SK-N-SH treated with all-trans-retinoic acid at 6 μM for 48 hours (cell line): ENCODE data around the gene ARID5B.

Source experiments
- ATAC-seq: fragments of 200-7000 bp; cut with Tn5 transposase; 3 replicates; pipeline ENCODE4 v1.9.1; 2020; ENCODE audit warnings: mild to moderate bottlenecking, moderate library complexity
- ARNTL ChIP-seq: fragments of 450-650 bp; formaldehyde crosslinking; IDR thresholded peaks from 2 replicates; pipeline ENCODE4 v1.5.0; 2020; ENCODE audit warnings: low read depth, mild to moderate bottlenecking, moderate library complexity, borderline replicate concordance
- BACH2 ChIP-seq: fragments of 250-450 bp; sonication (Bioruptor Pico); IDR thresholded peaks from 2 replicates; pipeline ENCODE4 v1.9.0; 2021; ENCODE audit warnings: mild to moderate bottlenecking, borderline replicate concordance
- CREB5 ChIP-seq: fragments of 250-450 bp; sonication (Bioruptor Pico); IDR thresholded peaks from 2 replicates; pipeline ENCODE4 v1.5.1; 2020; ENCODE audit warnings: low read depth, mild to moderate bottlenecking, moderate library complexity
- CSDC2 ChIP-seq: fragments of 250-450 bp; sonication (Bioruptor Pico); IDR thresholded peaks from 2 replicates; pipeline ENCODE4 v1.5.0; 2020; ENCODE audit warnings: mild to moderate bottlenecking, moderate library complexity
- ESRRG ChIP-seq: fragments of 250-450 bp; sonication (Bioruptor Pico); IDR thresholded peaks from 2 replicates; pipeline ENCODE4 v1.6.1; 2021; ENCODE audit warnings: mild to moderate bottlenecking
- GLIS3 ChIP-seq: fragments of 250-450 bp; sonication (Bioruptor Pico); IDR thresholded peaks from 2 replicates; pipeline ENCODE4 v1.5.0; 2020; ENCODE audit warnings: mild to moderate bottlenecking, moderate library complexity
- ISL1 ChIP-seq: fragments of 250-450 bp; sonication (Bioruptor Pico); IDR thresholded peaks from 2 replicates; pipeline ENCODE4 v2.1.2; 2022; ENCODE audit warnings: mild to moderate bottlenecking, moderate library complexity
- OSR1 ChIP-seq: fragments of 250-450 bp; sonication (Bioruptor Pico); IDR thresholded peaks from 2 replicates; pipeline ENCODE4 v1.8.0; 2022; ENCODE audit warnings: moderate library complexity, mild to moderate bottlenecking, inconsistent platforms
- PPARA ChIP-seq: fragments of 250-450 bp; sonication (Bioruptor Pico); IDR thresholded peaks from 2 replicates; pipeline ENCODE4 v1.5.0; 2020; ENCODE audit warnings: mild to moderate bottlenecking, borderline replicate concordance
- RARB ChIP-seq: fragments of 250-450 bp; sonication (Bioruptor Pico); IDR thresholded peaks from 2 replicates; pipeline ENCODE4 v1.8.0; 2021; ENCODE audit warnings: mild to moderate bottlenecking, moderate library complexity
- SNAI2 ChIP-seq: fragments of 250-450 bp; sonication (Bioruptor Pico); IDR thresholded peaks from 2 replicates; pipeline ENCODE4 v1.5.0; 2020; ENCODE audit warnings: mild to moderate bottlenecking, moderate library complexity
- TCF4 ChIP-seq: fragments of 250-450 bp; sonication (Bioruptor Pico); IDR thresholded peaks from 2 replicates; pipeline ENCODE4 v1.8.0; 2021; ENCODE audit warnings: mild to moderate bottlenecking, moderate library complexity, borderline replicate concordance
- TOX ChIP-seq: fragments of 250-450 bp; sonication (Bioruptor Pico); IDR thresholded peaks from 2 replicates; pipeline ENCODE4 v1.8.0; 2021; ENCODE audit warnings: mild to moderate bottlenecking, moderate library complexity, borderline replicate concordance
- TSHZ2 ChIP-seq: fragments of 250-450 bp; sonication (Bioruptor Pico); IDR thresholded peaks from 2 replicates; pipeline ENCODE4 v1.5.0; 2020; ENCODE audit warnings: mild to moderate bottlenecking, moderate library complexity
- ZFP3 ChIP-seq: fragments of 250-450 bp; sonication (Bioruptor Pico); IDR thresholded peaks from 2 replicates; pipeline ENCODE4 v1.5.0; 2020; ENCODE audit warnings: mild to moderate bottlenecking, moderate library complexity
- ZNF565 ChIP-seq: fragments of 450-650 bp; formaldehyde crosslinking; conservative IDR thresholded peaks from 2 replicates; pipeline ENCODE4 v1.5.0; 2020; ENCODE audit warnings: low read depth, mild to moderate bottlenecking, moderate library complexity
- ZNF70 ChIP-seq: fragments of 450-650 bp; formaldehyde crosslinking; IDR thresholded peaks from 2 replicates; pipeline ENCODE4 v1.5.0; 2020; ENCODE audit warnings: mild to moderate bottlenecking, moderate library complexity
- TF ChIP-seq, protein P1 (sequence below): fragments of 250-450 bp; sonication (Bioruptor Pico); IDR thresholded peaks from 2 replicates; pipeline ENCODE4 v1.5.1; 2021; ENCODE audit warnings: mild to moderate bottlenecking, moderate library complexity
- TF ChIP-seq, protein P2 (sequence below): fragments of 250-450 bp; sonication (Bioruptor Pico); IDR thresholded peaks from 2 replicates; pipeline ENCODE4 v1.8.0; 2021; ENCODE audit warnings: low read depth, mild to moderate bottlenecking, moderate library complexity, borderline replicate concordance
- TF ChIP-seq, protein P3 (sequence below): fragments of 250-450 bp; sonication (Bioruptor Pico); IDR thresholded peaks from 2 replicates; pipeline ENCODE4 v1.8.0; 2020; ENCODE audit warnings: mild to moderate bottlenecking, moderate library complexity, borderline replicate concordance

Gene ARID5B

DNA sequence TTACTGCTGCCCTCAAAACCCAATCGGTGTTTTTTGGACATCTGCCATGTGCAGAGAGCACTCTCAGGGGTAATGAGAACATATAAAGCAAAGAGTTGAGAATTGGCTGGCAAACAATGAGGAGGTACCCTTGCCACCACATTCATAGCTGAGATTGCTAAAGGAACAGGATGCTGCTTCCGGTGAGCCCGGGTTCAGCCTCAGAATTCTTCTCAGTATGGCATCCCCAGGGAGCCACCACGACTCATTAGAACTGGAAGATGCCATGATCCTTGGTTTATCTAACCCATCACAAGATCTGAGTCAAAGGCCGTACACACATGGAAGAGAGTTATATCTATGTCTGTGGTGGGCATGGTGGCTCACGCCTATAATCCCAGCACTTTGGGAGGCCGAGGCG lies 174.4 kb downstream of the ARID5B start:
- TF ChIP-seq ZNF565 (CRISPR knock-in tag) (no peak), ZFP3 (CRISPR knock-in tag) (no peak), ISL1 (CRISPR knock-in tag) (no peak), TOX (CRISPR knock-in tag) (no peak), GLIS3 (CRISPR knock-in tag) (no peak), SNAI2 (CRISPR knock-in tag) (no peak), PPARA (CRISPR knock-in tag) (no peak), CREB5 (no peak), CSDC2 (CRISPR knock-in tag) (no peak)
- TF ChIP-seq, protein P1, sequence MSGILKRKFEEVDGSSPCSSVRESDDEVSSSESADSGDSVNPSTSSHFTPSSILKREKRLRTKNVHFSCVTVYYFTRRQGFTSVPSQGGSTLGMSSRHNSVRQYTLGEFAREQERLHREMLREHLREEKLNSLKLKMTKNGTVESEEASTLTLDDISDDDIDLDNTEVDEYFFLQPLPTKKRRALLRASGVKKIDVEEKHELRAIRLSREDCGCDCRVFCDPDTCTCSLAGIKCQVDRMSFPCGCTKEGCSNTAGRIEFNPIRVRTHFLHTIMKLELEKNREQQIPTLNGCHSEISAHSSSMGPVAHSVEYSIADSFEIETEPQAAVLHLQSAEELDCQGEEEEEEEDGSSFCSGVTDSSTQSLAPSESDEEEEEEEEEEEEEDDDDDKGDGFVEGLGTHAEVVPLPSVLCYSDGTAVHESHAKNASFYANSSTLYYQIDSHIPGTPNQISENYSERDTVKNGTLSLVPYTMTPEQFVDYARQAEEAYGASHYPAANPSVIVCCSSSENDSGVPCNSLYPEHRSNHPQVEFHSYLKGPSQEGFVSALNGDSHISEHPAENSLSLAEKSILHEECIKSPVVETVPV: no peak
- TF ChIP-seq, protein P2, sequence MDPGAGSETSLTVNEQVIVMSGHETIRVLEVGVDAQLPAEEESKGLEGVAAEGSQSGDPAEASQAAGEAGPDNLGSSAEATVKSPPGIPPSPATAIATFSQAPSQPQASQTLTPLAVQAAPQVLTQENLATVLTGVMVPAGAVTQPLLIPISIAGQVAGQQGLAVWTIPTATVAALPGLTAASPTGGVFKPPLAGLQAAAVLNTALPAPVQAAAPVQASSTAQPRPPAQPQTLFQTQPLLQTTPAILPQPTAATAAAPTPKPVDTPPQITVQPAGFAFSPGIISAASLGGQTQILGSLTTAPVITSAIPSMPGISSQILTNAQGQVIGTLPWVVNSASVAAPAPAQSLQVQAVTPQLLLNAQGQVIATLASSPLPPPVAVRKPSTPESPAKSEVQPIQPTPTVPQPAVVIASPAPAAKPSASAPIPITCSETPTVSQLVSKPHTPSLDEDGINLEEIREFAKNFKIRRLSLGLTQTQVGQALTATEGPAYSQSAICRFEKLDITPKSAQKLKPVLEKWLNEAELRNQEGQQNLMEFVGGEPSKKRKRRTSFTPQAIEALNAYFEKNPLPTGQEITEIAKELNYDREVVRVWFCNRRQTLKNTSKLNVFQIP (CRISPR knock-in tag): no peak
- TF ChIP-seq, all 23 proteins: peak for 0

DNA sequence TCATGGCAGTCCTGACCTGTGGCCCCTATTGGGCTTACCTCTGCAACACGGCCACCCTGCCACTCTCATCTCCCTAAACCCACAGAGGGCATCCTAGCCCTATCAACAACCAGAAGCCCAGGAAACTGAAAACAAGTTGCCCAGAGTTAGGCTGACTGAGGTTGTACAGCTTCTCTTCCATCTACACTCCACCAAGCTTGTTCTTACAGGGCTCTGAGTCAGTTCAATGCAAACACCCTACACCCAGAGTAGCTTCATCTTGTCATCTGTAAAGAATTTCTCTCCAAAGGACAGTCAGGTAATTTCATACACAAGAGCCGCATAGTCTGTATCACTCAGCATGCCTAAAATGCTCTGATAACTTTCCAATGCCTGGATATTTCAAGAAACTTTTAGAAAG lies 175.4 kb downstream of the ARID5B start:
- no peak for TF ChIP-seq ESRRG (CRISPR knock-in tag)
- TF ChIP-seq ZFP3 (CRISPR knock-in tag): peak; percentile 54; the same call in 1 of the 2 replicates
- TF ChIP-seq BACH2 (CRISPR knock-in tag): no peak
- TF ChIP-seq GLIS3 (CRISPR knock-in tag): 0 out of 2 replicates have a peak, but pooled peaks have one; percentile 34
- TF ChIP-seq ISL1 (CRISPR knock-in tag): peak; percentile 48
- peak; percentile 73 for ATAC-seq

More for the DNA sequence above, 174.4 kb downstream of the ARID5B start:
- no peak for ATAC-seq

GRCh38 chr10:62077330-62078015 lies 176.0 kb downstream of the ARID5B start:
- no peak for ATAC-seq
- TF ChIP-seq OSR1 (CRISPR knock-in tag) (no peak), CSDC2 (CRISPR knock-in tag) (no peak)

GRCh38 chr10:62079885-62080559 lies 178.5 kb downstream of the ARID5B start:
- TF ChIP-seq, protein P3, sequence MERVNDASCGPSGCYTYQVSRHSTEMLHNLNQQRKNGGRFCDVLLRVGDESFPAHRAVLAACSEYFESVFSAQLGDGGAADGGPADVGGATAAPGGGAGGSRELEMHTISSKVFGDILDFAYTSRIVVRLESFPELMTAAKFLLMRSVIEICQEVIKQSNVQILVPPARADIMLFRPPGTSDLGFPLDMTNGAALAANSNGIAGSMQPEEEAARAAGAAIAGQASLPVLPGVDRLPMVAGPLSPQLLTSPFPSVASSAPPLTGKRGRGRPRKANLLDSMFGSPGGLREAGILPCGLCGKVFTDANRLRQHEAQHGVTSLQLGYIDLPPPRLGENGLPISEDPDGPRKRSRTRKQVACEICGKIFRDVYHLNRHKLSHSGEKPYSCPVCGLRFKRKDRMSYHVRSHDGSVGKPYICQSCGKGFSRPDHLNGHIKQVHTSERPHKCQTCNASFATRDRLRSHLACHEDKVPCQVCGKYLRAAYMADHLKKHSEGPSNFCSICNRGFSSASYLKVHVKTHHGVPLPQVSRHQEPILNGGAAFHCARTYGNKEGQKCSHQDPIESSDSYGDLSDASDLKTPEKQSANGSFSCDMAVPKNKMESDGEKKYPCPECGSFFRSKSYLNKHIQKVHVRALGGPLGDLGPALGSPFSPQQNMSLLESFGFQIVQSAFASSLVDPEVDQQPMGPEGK (CRISPR knock-in tag): no peak
- TF ChIP-seq TOX (CRISPR knock-in tag) (no peak), GLIS3 (CRISPR knock-in tag) (no peak), ZNF70 (CRISPR knock-in tag) (no peak), TCF4 (no peak), CSDC2 (CRISPR knock-in tag) (no peak), ARNTL (CRISPR knock-in tag) (no peak), CREB5 (no peak), ISL1 (CRISPR knock-in tag) (no peak), RARB (CRISPR knock-in tag) (no peak), TSHZ2 (CRISPR knock-in tag) (no peak), OSR1 (CRISPR knock-in tag) (no peak), BACH2 (CRISPR knock-in tag) (no peak)
- ATAC-seq: no peak
